Amniotic epithelial cell (primary cell): ENCODE data around the gene CYP2D6.
A peak's percentile ranks its signal among the peaks of the same experiment; 100 is the strongest.
"Not testable (repeated sequence)": the region's sequence is repeated elsewhere in the genome, so short reads cannot be mapped to it uniquely, and the experiment has no call there.

Experiments used
- DNase-seq: peaks from one replicate; pipeline ENCODE4 v3.0.0-alpha.2; 2010; ENCODE audit warnings: low read depth

The CYP2D6 gene

DNA sequence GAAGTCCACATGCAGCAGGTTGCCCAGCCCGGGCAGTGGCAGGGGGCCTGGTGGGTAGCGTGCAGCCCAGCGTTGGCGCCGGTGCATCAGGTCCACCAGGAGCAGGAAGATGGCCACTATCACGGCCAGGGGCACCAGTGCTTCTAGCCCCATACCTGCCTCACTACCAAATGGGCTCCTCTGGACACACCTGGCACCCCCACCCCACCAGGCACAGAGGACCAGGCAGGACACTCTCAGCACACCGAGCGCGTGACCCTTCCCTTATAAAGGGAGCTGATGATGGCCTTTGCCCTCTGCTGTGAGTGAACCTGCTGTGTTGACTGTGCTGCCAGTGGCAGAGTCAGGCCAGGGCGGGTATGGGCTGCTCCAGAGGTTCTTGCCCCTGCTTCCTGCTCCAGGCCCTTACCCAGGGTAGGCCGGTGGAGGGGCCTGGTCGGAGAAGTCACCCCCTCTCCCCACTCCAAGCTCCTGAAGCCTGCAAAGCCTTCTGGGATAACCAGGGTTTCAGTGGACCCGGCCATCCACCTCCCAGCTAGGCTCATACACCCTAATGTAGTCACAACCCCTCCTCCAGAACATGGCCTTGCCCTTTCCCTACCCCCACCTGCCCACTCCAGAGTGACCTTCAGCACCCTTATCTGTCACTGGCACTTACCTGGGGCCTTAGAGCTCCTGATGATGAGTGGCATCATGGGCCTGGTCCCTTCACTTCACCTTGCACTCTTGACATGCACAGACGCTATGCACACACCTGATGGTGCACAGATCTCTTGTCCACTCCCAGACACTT lies at the start of gene CYP2D6:
Gene CYP2D6 (minus strand): TSS at position 172 of the 793 bp plus-strand sequence. CDS start 19 bp downstream, at position 153.
- not testable (repeated sequence) for DNase-seq

DNA sequence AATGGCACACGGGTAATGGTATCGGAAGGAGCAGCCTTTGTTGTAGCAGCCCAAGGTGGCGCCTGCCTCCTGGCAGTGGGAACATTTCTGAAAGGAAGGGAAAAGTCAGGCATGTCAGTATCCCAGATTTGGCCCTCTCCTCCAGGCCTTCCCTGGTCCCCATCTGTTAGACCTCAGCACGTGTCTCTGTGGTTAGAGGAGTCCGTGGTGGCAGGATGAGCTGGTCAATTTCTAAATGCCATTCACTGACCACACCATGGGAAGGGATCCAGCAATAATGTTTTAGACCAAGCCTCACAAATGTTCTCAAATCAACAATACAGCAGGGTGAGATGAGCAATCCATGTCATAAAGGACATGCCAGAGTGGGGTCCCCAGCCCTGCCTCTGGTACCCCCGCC lies 49.0 kb upstream of the CYP2D6 start:
- peak; percentile 71 for DNase-seq

DNA sequence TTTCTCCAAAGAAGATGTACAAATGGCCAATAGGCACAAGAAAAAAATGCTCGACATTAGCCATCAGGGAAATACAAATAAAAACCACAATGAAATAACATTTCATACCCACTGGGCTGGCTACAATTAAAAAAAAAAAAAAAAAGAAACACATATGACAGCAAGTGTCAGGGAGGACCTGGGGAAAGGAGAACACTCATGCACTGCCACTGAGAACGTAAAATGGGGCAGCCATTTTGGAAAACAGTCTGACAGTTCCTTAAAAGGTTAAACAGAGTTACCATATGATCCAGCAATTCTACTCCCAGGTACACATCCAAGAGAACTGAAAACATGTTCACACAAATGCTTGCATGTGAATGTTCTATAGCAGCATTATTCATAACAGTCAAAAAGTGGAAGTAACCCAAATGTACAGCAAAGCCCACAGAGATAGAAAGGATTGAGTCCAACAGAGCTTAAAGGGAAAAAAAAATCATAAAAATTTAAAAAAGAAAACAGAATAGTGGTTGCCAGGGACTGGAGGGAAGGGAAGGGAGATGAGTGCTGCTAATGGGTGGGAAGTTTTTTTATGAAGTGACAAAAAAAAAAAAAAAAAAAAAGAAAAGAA lies 48.4 kb upstream of the CYP2D6 start:
- no peak for DNase-seq

- DNase-seq, result no peak
Observed at GRCh38 chr22:42177891-42178336, 47.3 kb upstream of the CYP2D6 start.

DNA sequence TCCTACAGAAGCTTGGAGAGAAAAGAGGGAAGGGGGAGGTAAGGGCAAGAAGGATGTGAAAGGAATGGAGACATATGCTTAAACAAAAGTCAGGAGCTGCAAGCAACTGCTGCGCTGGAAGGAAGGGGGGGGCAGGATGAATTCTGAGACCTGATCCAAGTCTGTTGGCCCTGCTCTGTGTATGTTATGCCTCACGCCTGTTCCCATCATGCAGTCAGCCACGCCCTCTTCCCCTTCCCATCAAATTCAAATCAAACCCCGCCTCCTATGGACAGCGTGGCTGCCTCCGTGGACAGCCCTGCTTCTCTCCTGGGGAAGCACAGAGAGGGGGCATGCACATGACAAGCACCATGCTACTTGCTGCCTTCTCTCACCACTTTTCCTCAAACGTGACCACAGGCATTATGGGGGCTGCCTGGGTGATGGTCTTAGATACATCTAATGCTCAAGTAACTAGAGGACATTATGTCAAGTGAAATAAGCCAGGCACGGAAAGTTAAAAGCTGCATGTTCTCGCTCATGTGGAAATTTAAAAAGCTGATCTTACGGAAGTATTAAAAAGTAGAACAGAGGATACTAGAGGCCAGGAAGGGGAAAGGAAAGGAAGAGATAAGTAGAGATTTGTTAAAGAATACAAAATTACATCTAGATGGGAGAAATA lies 45.8 kb upstream of the CYP2D6 start:
- DNase-seq, result no peak

- no peak for DNase-seq
Observed at GRCh38 chr22:42174062-42174461, 43.5 kb upstream of the CYP2D6 start.

GRCh38 chr22:42173183-42173926 lies 42.7 kb upstream of the CYP2D6 start:
- no peak for DNase-seq

GRCh38 chr22:42172773-42173172 lies 42.2 kb upstream of the CYP2D6 start:
- DNase-seq, result no peak

DNA sequence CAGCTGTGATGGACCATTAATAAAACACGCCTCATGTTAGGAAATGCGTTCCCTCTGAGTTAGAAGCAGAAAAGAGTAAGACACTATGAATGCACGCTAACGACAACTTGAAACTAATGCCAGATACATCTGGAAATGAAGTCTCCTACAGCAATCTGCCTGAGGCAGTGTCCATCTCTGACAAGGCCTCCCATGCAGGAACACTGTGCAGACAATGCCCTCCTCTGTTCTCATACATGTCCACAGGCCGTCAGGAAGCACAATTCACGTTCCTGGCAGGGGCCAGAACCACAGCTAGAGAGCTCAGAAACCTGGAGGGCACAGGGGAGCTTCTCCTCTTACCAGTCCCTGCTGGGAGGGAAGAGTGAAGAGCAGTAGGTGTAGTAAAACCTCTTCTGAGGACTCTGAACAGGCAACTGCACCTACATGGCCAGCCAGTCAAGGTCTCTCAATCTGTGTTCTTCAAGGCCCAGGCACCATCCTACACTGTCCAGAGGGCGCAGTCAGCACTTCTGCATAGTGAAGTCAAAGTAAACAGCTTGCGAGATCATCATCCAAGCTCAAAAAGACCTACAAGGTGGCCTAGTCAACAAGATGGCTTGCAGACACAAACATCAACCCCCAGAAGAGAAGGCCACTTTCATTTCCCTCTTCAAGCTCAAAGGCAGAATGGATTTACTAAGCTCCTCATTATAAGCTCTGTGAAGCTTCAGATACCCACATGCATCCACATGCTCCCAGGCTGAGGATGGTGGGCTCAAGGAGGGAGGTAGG lies 41.5 kb upstream of the CYP2D6 start:
- DNase-seq, result no peak

- DNase-seq, result no peak
Observed at GRCh38 chr22:42171417-42171816, 40.8 kb upstream of the CYP2D6 start.

GRCh38 chr22:42170946-42171345 lies 40.3 kb upstream of the CYP2D6 start:
- DNase-seq, result no peak

- peak; percentile 71 for DNase-seq
Observed at GRCh38 chr22:42169055-42169469, 38.5 kb upstream of the CYP2D6 start.

DNA sequence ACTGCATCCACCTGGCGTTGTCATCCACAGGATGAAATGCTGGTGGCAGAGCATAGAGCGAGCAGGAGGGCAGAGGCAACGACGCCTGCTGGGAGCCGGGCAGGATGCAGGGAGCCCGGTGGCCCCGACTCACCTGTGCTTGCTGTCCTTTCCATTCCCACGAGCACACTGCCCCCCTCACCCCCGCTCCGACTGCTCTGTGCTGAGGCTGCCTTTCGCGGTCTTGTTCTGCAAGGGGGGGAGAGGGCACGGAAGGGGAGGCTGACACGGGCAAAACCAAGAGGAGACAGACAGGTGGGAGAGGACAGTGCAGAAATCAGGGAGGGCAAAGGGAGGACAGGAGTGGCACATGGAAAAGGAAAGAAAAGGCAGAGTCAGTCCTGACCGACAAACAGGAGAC lies 37.9 kb upstream of the CYP2D6 start:
- DNase-seq, result no peak

- no peak for DNase-seq
Observed at GRCh38 chr22:42167066-42167465, 36.5 kb upstream of the CYP2D6 start.

DNA sequence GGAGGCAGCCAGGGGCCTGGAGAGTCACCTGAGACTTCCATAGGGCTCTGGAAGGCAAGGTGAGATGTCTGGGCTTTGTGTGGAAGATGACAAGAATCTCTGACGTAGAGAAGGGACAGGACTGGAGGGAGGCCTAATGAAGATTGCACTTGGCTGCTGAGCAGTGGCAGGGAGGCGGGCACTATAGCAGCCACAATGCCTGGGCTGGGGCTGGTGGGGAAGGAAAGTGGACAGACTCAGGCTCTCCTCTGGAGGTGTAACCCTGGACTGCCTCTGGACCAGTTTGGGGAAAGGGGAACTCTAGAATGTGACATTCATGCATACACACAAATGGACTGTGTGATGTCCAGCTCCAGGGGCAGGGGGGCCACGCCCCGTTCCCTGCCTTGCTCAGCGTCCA lies 34.3 kb upstream of the CYP2D6 start:
- no peak for DNase-seq

- no peak for DNase-seq
Observed at GRCh38 chr22:42163515-42163914, 32.9 kb upstream of the CYP2D6 start.

- DNase-seq, result no peak
Observed at GRCh38 chr22:42162728-42163489, 32.3 kb upstream of the CYP2D6 start.

GRCh38 chr22:42160830-42161696 lies 30.5 kb upstream of the CYP2D6 start:
- DNase-seq, result no peak

GRCh38 chr22:42160251-42160650 lies 29.6 kb upstream of the CYP2D6 start:
- no peak for DNase-seq
